Osteoblast (primary cell): ENCODE data around the gene NUP98. TPM values are rescaled to one million over a fixed set of nuclear protein-coding genes. Genes with fewer than 3 reads are reported as not detected.

ENCODE experiments used
- DNase-seq: peaks from one replicate; pipeline ENCODE4 v3.0.0; 2011; ENCODE audit warnings: low spot score, mixed read lengths; ENCODE audit not compliant: insufficient read length; ENCODE audit errors: missing footprints
- H2AFZ ChIP-seq: 2 replicates; pipeline ENCODE4 v1.6.0; 2011; ENCODE audit warnings: mild to moderate bottlenecking, low read length
- H3K27ac ChIP-seq: 2 replicates; pipeline ENCODE4 v1.5.1; 2011; ENCODE audit warnings: mild to moderate bottlenecking, low read depth, low read length, moderate library complexity
- H3K27me3 ChIP-seq: 2 replicates; pipeline ENCODE4 v1.6.0; 2012; ENCODE audit warnings: mild to moderate bottlenecking, control low read depth, inconsistent platforms, low read length, moderate library complexity; ENCODE audit not compliant: insufficient read depth
- H3K36me3 ChIP-seq: 2 replicates; pipeline ENCODE4 v1.5.1; 2011; ENCODE audit warnings: mild to moderate bottlenecking, low read length, control low read depth, moderate library complexity; ENCODE audit not compliant: insufficient read depth
- H3K4me1 ChIP-seq: 2 replicates; pipeline ENCODE4 v1.5.1; 2011; ENCODE audit warnings: mild to moderate bottlenecking, low read length, control low read depth, moderate library complexity; ENCODE audit not compliant: insufficient read depth
- H3K4me2 ChIP-seq: 2 replicates; pipeline ENCODE4 v1.6.0; 2011; ENCODE audit warnings: mild to moderate bottlenecking, low read length; ENCODE audit not compliant: insufficient read depth
- H3K4me3 ChIP-seq: fragments of 200-600 bp; sonication (generic); 3 replicates; pipeline ENCODE4 v1.5.1; 2012; ENCODE audit warnings: mild to moderate bottlenecking, low read length, inconsistent platforms; ENCODE audit not compliant: insufficient read depth
- H3K79me2 ChIP-seq: 2 replicates; pipeline ENCODE4 v1.6.0; 2012; ENCODE audit warnings: mild to moderate bottlenecking, low read length, control low read depth, inconsistent platforms; ENCODE audit not compliant: insufficient read depth
- H3K9me3 ChIP-seq: 2 replicates; pipeline ENCODE4 v1.5.1; 2011; ENCODE audit warnings: low read depth, low read length, control low read depth
- H4K20me1 ChIP-seq: 2 replicates; pipeline ENCODE4 v1.6.0; 2012; ENCODE audit warnings: mild to moderate bottlenecking, low read length, control low read depth; ENCODE audit not compliant: insufficient read depth
- CTCF ChIP-seq: IDR thresholded peaks from 2 replicates; pipeline ENCODE4 v1.5.1; 2011; ENCODE audit warnings: mild to moderate bottlenecking, low read depth, low read length, moderate library complexity; ENCODE audit errors: extremely low read depth
- total RNA-seq: library from RNA; depleted of rRNA; stranded (reverse); fragments of >200 nt; gene quantifications from 2 replicates; pipeline ENCODE4 v1.2.3, GENCODE V29; 2012

NUP98 gene
- total RNA-seq, 1 donor = 114 TPM

- peak; percentile 61 for DNase-seq
- Histone ChIP-seq H3K4me2 (no peak overlapping the region), H3K79me2 (no peaks in the 10 kb centered on the region), H3K4me3 (no peak overlapping the region), H3K27ac (no peak overlapping the region), H2AFZ (no peak overlapping the region), H3K36me3 (peaks cover 22% of the 10 kb centered on the region), H3K4me1 (no peaks in the 10 kb centered on the region), H3K9me3 (no peaks in the 10 kb centered on the region), H3K27me3 (no peaks in the 10 kb centered on the region), H4K20me1 (no peaks in the 10 kb centered on the region)
- no peak for TF ChIP-seq CTCF
Observed at GRCh38 chr11:3667149-3668035, 130.0 kb downstream of the NUP98 start.

- H3K79me2 ChIP-seq = no peaks in the 10 kb centered on the region
- no peaks in the 10 kb centered on the region for H3K27me3 ChIP-seq
- H2AFZ ChIP-seq = no peak overlapping the region
- H3K4me3 ChIP-seq = no peak overlapping the region
- DNase-seq = peak; percentile 63
- no peaks in the 10 kb centered on the region for H3K9me3 ChIP-seq
- no peak for TF ChIP-seq CTCF
- H3K4me2 ChIP-seq = no peak overlapping the region
- H3K4me1 ChIP-seq = no peaks in the 10 kb centered on the region
- no peak overlapping the region for H3K27ac ChIP-seq
- H4K20me1 ChIP-seq = no peaks in the 10 kb centered on the region
- peaks cover 22% of the 10 kb centered on the region for H3K36me3 ChIP-seq
Observed at GRCh38 chr11:3666023-3666530, 131.3 kb downstream of the NUP98 start.

GRCh38 chr11:3665336-3666022 is 131.9 kb downstream of the NUP98 start:
- no peak overlapping the region for H2AFZ ChIP-seq
- H3K27me3 ChIP-seq = no peaks in the 10 kb centered on the region
- H3K4me3 ChIP-seq = no peak overlapping the region
- no peak overlapping the region for H3K27ac ChIP-seq
- no peaks in the 10 kb centered on the region for H3K79me2 ChIP-seq
- H4K20me1 ChIP-seq = no peaks in the 10 kb centered on the region
- no peak overlapping the region for H3K4me2 ChIP-seq
- no peak for TF ChIP-seq CTCF
- peaks cover 22% of the 10 kb centered on the region for H3K36me3 ChIP-seq
- no peaks in the 10 kb centered on the region for H3K4me1 ChIP-seq
- H3K9me3 ChIP-seq = no peaks in the 10 kb centered on the region
- peak; percentile 61 for DNase-seq
